ENCODE measurements around the gene NALCN.
A peak's percentile ranks its signal among the peaks of the same experiment; 100 is the strongest.

The NALCN gene

GRCh38 chr13:101204270-101205020, 211.9 kb downstream of the NALCN start:
- no peak overlapping the region for H3K9ac ChIP-seq (ENCODE audit: low read length)
- H3K27ac ChIP-seq (ENCODE audit: low read depth, low read length) = no peak overlapping the region
- H3K9me3 ChIP-seq (ENCODE audit: control insufficient read depth, insufficient read depth, low read depth, low read length) = no peaks in the 10 kb centered on the region
- no peaks in the 10 kb centered on the region for H3K27me3 ChIP-seq (ENCODE audit: control insufficient read depth, insufficient read depth, low read length)
- no peaks in the 10 kb centered on the region for H3K4me1 ChIP-seq (ENCODE audit: control insufficient read depth, insufficient read depth, low read length)
- no peak overlapping the region for H3K4me3 ChIP-seq (ENCODE audit: low read depth, low read length)
- no peaks in the 10 kb centered on the region for H3K36me3 ChIP-seq (ENCODE audit: control insufficient read depth, insufficient read depth, low read length)

GRCh38 chr13:101202590-101202989, 213.7 kb downstream of the NALCN start:
- Histone ChIP-seq H3K4me1 (ENCODE audit: control insufficient read depth, insufficient read depth, low read length) (no peaks in the 10 kb centered on the region), H3K4me3 (ENCODE audit: low read depth, low read length) (no peak overlapping the region), H3K9me3 (ENCODE audit: control insufficient read depth, insufficient read depth, low read depth, low read length) (no peaks in the 10 kb centered on the region), H3K27ac (ENCODE audit: low read depth, low read length) (no peak overlapping the region), H3K36me3 (ENCODE audit: control insufficient read depth, insufficient read depth, low read length) (no peaks in the 10 kb centered on the region), H3K27me3 (ENCODE audit: control insufficient read depth, insufficient read depth, low read length) (no peaks in the 10 kb centered on the region), H3K9ac (ENCODE audit: low read length) (no peak overlapping the region)

GRCh38 chr13:101190976-101191375, 225.3 kb downstream of the NALCN start:
- Histone ChIP-seq H3K9ac (ENCODE audit: low read length) (no peak overlapping the region), H3K27ac (ENCODE audit: low read depth, low read length) (no peak overlapping the region), H3K27me3 (ENCODE audit: control insufficient read depth, insufficient read depth, low read length) (no peaks in the 10 kb centered on the region), H3K4me3 (ENCODE audit: low read depth, low read length) (no peak overlapping the region), H3K36me3 (ENCODE audit: control insufficient read depth, insufficient read depth, low read length) (no peaks in the 10 kb centered on the region), H3K9me3 (ENCODE audit: control insufficient read depth, insufficient read depth, low read depth, low read length) (no peaks in the 10 kb centered on the region), H3K4me1 (ENCODE audit: control insufficient read depth, insufficient read depth, low read length) (no peaks in the 10 kb centered on the region)

- no peaks in the 10 kb centered on the region for H3K9me3 ChIP-seq (ENCODE audit: control insufficient read depth, insufficient read depth, low read depth, low read length)
- H3K4me1 ChIP-seq (ENCODE audit: control insufficient read depth, insufficient read depth, low read length) = no peaks in the 10 kb centered on the region
- H3K9ac ChIP-seq (ENCODE audit: low read length) = no peak overlapping the region
- no peak overlapping the region for H3K4me3 ChIP-seq (ENCODE audit: low read depth, low read length)
- H3K27me3 ChIP-seq (ENCODE audit: control insufficient read depth, insufficient read depth, low read length) = no peaks in the 10 kb centered on the region
- no peaks in the 10 kb centered on the region for H3K36me3 ChIP-seq (ENCODE audit: control insufficient read depth, insufficient read depth, low read length)
- H3K27ac ChIP-seq (ENCODE audit: low read depth, low read length) = no peak overlapping the region
Observed at GRCh38 chr13:101190337-101190736, 226.0 kb downstream of the NALCN start.

GRCh38 chr13:101185606-101186005, 230.7 kb downstream of the NALCN start:
- Histone ChIP-seq H3K27me3 (ENCODE audit: control insufficient read depth, insufficient read depth, low read length) (no peaks in the 10 kb centered on the region), H3K4me3 (ENCODE audit: low read depth, low read length) (no peak overlapping the region), H3K9me3 (ENCODE audit: control insufficient read depth, insufficient read depth, low read depth, low read length) (no peaks in the 10 kb centered on the region), H3K9ac (ENCODE audit: low read length) (no peak overlapping the region), H3K4me1 (ENCODE audit: control insufficient read depth, insufficient read depth, low read length) (no peaks in the 10 kb centered on the region), H3K36me3 (ENCODE audit: control insufficient read depth, insufficient read depth, low read length) (no peaks in the 10 kb centered on the region), H3K27ac (ENCODE audit: low read depth, low read length) (no peak overlapping the region)

- H3K36me3 ChIP-seq (ENCODE audit: control insufficient read depth, insufficient read depth, low read length) = no peaks in the 10 kb centered on the region
- H3K4me3 ChIP-seq (ENCODE audit: low read depth, low read length) = no peak overlapping the region
- H3K9ac ChIP-seq (ENCODE audit: low read length) = no peak overlapping the region
- no peak overlapping the region for H3K27ac ChIP-seq (ENCODE audit: low read depth, low read length)
- no peaks in the 10 kb centered on the region for H3K27me3 ChIP-seq (ENCODE audit: control insufficient read depth, insufficient read depth, low read length)
- H3K9me3 ChIP-seq (ENCODE audit: control insufficient read depth, insufficient read depth, low read depth, low read length) = no peaks in the 10 kb centered on the region
- no peaks in the 10 kb centered on the region for H3K4me1 ChIP-seq (ENCODE audit: control insufficient read depth, insufficient read depth, low read length)
Observed at GRCh38 chr13:101181076-101181685, 235.1 kb downstream of the NALCN start.

- Histone ChIP-seq H3K27me3 (ENCODE audit: control insufficient read depth, insufficient read depth, low read length) (no peaks in the 10 kb centered on the region), H3K4me3 (ENCODE audit: low read depth, low read length) (no peak overlapping the region), H3K27ac (ENCODE audit: low read depth, low read length) (no peak overlapping the region), H3K9me3 (ENCODE audit: control insufficient read depth, insufficient read depth, low read depth, low read length) (no peaks in the 10 kb centered on the region), H3K36me3 (ENCODE audit: control insufficient read depth, insufficient read depth, low read length) (no peaks in the 10 kb centered on the region), H3K9ac (ENCODE audit: low read length) (no peak overlapping the region), H3K4me1 (ENCODE audit: control insufficient read depth, insufficient read depth, low read length) (no peaks in the 10 kb centered on the region)
Observed at GRCh38 chr13:101179021-101179420, 237.3 kb downstream of the NALCN start.

GRCh38 chr13:101178406-101178805, 237.9 kb downstream of the NALCN start:
- Histone ChIP-seq H3K4me3 (ENCODE audit: low read depth, low read length) (no peak overlapping the region), H3K9me3 (ENCODE audit: control insufficient read depth, insufficient read depth, low read depth, low read length) (no peaks in the 10 kb centered on the region), H3K36me3 (ENCODE audit: control insufficient read depth, insufficient read depth, low read length) (no peaks in the 10 kb centered on the region), H3K27me3 (ENCODE audit: control insufficient read depth, insufficient read depth, low read length) (no peaks in the 10 kb centered on the region), H3K9ac (ENCODE audit: low read length) (no peak overlapping the region), H3K4me1 (ENCODE audit: control insufficient read depth, insufficient read depth, low read length) (no peaks in the 10 kb centered on the region), H3K27ac (ENCODE audit: low read depth, low read length) (no peak overlapping the region)

GRCh38 chr13:101170306-101170705, 246.0 kb downstream of the NALCN start:
- Histone ChIP-seq H3K9ac (ENCODE audit: low read length) (no peak overlapping the region), H3K4me1 (ENCODE audit: control insufficient read depth, insufficient read depth, low read length) (no peaks in the 10 kb centered on the region), H3K9me3 (ENCODE audit: control insufficient read depth, insufficient read depth, low read depth, low read length) (peaks cover 4% of the 10 kb centered on the region), H3K4me3 (ENCODE audit: low read depth, low read length) (no peak overlapping the region), H3K27me3 (ENCODE audit: control insufficient read depth, insufficient read depth, low read length) (no peaks in the 10 kb centered on the region), H3K36me3 (ENCODE audit: control insufficient read depth, insufficient read depth, low read length) (no peaks in the 10 kb centered on the region), H3K27ac (ENCODE audit: low read depth, low read length) (no peak overlapping the region)

- Histone ChIP-seq H3K4me1 (ENCODE audit: control insufficient read depth, insufficient read depth, low read length) (peaks cover 9% of the 10 kb centered on the region; the same call in 1 of the 2 replicates), H3K9ac (ENCODE audit: low read length) (no peak overlapping the region), H3K4me3 (ENCODE audit: low read depth, low read length) (peak overlapping the region; percentile 8; the same call in 1 of the 2 replicates), H3K27me3 (ENCODE audit: control insufficient read depth, insufficient read depth, low read length) (no peaks in the 10 kb centered on the region), H3K9me3 (ENCODE audit: control insufficient read depth, insufficient read depth, low read depth, low read length) (no peaks in the 10 kb centered on the region), H3K36me3 (ENCODE audit: control insufficient read depth, insufficient read depth, low read length) (no peaks in the 10 kb centered on the region), H3K27ac (ENCODE audit: low read depth, low read length) (no peak overlapping the region; the same call in 1 of the 2 replicates)
Observed at GRCh38 chr13:101157261-101157660, 259.0 kb downstream of the NALCN start.

- H3K27me3 ChIP-seq (ENCODE audit: control insufficient read depth, insufficient read depth, low read length) = no peaks in the 10 kb centered on the region
- no peak overlapping the region for H3K4me3 ChIP-seq (ENCODE audit: low read depth, low read length)
- H3K4me1 ChIP-seq (ENCODE audit: control insufficient read depth, insufficient read depth, low read length) = peaks cover 10% of the 10 kb centered on the region; the same call in 1 of the 2 replicates
- no peak overlapping the region for H3K9ac ChIP-seq (ENCODE audit: low read length)
- H3K36me3 ChIP-seq (ENCODE audit: control insufficient read depth, insufficient read depth, low read length) = no peaks in the 10 kb centered on the region
- no peak overlapping the region for H3K27ac ChIP-seq (ENCODE audit: low read depth, low read length)
- H3K9me3 ChIP-seq (ENCODE audit: control insufficient read depth, insufficient read depth, low read depth, low read length) = no peaks in the 10 kb centered on the region
Observed at GRCh38 chr13:101155920-101156319, 260.4 kb downstream of the NALCN start.
